Neural progenitor cell (in vitro differentiated cells): ENCODE data around the gene LIPC. TPM values are rescaled to one million over a fixed set of nuclear protein-coding genes. Genes with fewer than 3 reads are reported as not detected.
A peak's percentile ranks its signal among the peaks of the same experiment; 100 is the strongest.

Experiments used
- DNase-seq: peaks from one replicate; pipeline ENCODE4 v3.0.0-alpha.2; 2016; ENCODE audit warnings: low spot score
- H2AFZ ChIP-seq: fragments of 200-600 bp; sonication (generic); replicated peaks from 2 replicates; pipeline ENCODE4 v1.6.1; 2016; ENCODE audit warnings: antibody characterized with exemption
- H3F3A ChIP-seq: fragments of 200-600 bp; sonication (generic); 2 replicates; pipeline ENCODE4 v1.6.1; 2016; ENCODE audit warnings: antibody characterized with exemption, low read depth
- H3K27ac ChIP-seq: fragments of 200-600 bp; sonication (generic); 2 replicates; pipeline ENCODE4 v1.5.1; 2016; ENCODE audit warnings: mild to moderate bottlenecking
- H3K27me3 ChIP-seq: fragments of 200-600 bp; sonication (generic); 2 replicates; pipeline ENCODE4 v1.6.1; 2016; ENCODE audit warnings: mild to moderate bottlenecking, moderate library complexity
- H3K36me3 ChIP-seq: fragments of 200-600 bp; sonication (generic); 2 replicates; pipeline ENCODE4 v1.5.1; 2016
- H3K4me1 ChIP-seq: fragments of 200-600 bp; sonication (generic); 2 replicates; pipeline ENCODE4 v1.6.1; 2016; ENCODE audit warnings: mixed run types
- H3K4me2 ChIP-seq: fragments of 200-600 bp; sonication (generic); 2 replicates; pipeline ENCODE4 v1.6.1; 2016
- H3K4me3 ChIP-seq: fragments of 200-600 bp; sonication (generic); 2 replicates; pipeline ENCODE4 v1.5.1; 2016
- H3K79me2 ChIP-seq: fragments of 200-600 bp; sonication (generic); 2 replicates; pipeline ENCODE4 v1.6.1; 2016; ENCODE audit warnings: low read depth
- H3K9ac ChIP-seq: fragments of 200-600 bp; sonication (generic); 2 replicates; pipeline ENCODE4 v1.6.1; 2016
- H3K9me3 ChIP-seq: fragments of 200-600 bp; sonication (generic); 2 replicates; pipeline ENCODE4 v1.5.1; 2016; ENCODE audit warnings: low read depth
- H4K20me1 ChIP-seq: fragments of 200-600 bp; sonication (generic); 2 replicates; pipeline ENCODE4 v1.6.1; 2016; ENCODE audit warnings: low read depth
- H3K27ac Mint-ChIP-seq: 3 replicates; pipeline ENCODE4 v1.8.0; 2021; ENCODE audit warnings: mixed read lengths
- H3K27me3 Mint-ChIP-seq: 2 replicates; pipeline ENCODE4 v1.8.0; 2022; ENCODE audit warnings: low read depth, mild to moderate bottlenecking, inconsistent platforms, moderate library complexity, mixed read lengths; ENCODE audit not compliant: insufficient read depth
- H3K36me3 Mint-ChIP-seq: 3 replicates; pipeline ENCODE4 v1.8.0; 2021; ENCODE audit warnings: mixed read lengths
- H3K4me1 Mint-ChIP-seq: 3 replicates; pipeline ENCODE4 v1.8.0; 2021; ENCODE audit warnings: mixed read lengths
- H3K4me3 Mint-ChIP-seq: 3 replicates; pipeline ENCODE4 v1.8.0; 2021; ENCODE audit warnings: mild to moderate bottlenecking, moderate library complexity, mixed read lengths
- H3K9me3 Mint-ChIP-seq: 3 replicates; pipeline ENCODE4 v1.8.0; 2020; ENCODE audit warnings: mixed read lengths
- EZH2 ChIP-seq: fragments of 200-600 bp; sonication (generic); IDR thresholded peaks from 2 replicates; pipeline ENCODE4 v1.6.1; 2017; ENCODE audit warnings: antibody characterized with exemption, mild to moderate bottlenecking, moderate library complexity
- EZH2phosphoT487 ChIP-seq: fragments of 200-600 bp; sonication (generic); IDR thresholded peaks from 2 replicates; pipeline ENCODE4 v1.6.1; 2017; ENCODE audit warnings: antibody characterized with exemption
- total RNA-seq: library from RNA; depleted of rRNA; stranded (reverse); fragments of >200 nt; gene quantifications from 2 replicates; pipeline ENCODE4 v1.2.3, GENCODE V29; 2015; ENCODE audit warnings: low replicate concordance
- TF ChIP-seq, protein P1 (sequence below): fragments of 200-600 bp; sonication (generic); IDR thresholded peaks from 2 replicates; pipeline ENCODE4 v1.5.1; 2017; ENCODE audit warnings: antibody characterized with exemption, mild to moderate bottlenecking

The LIPC gene
- total RNA-seq, 1 donor from 2014 or later, result not detected

DNA sequence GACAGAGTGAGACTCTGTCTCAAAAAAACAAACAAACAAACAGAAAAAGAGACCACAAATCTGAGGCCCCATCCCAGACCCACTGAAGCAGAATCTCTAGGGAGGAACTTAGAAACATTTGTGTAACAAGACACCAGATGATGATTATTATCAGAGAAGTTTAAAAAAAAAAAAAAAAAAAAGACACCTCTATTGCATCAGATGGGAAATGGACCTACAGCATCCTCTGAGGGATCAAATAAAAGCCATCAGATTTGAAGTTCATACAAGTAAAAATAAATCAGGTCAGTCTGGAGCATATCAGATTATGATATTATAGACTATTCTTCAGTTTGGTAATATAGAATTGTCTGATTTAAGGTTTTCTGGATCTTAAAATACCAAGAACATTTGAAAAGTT, 21.9 kb upstream of the LIPC start:
- Mint-ChIP-seq H3K9me3 (no peaks in the 10 kb centered on the region), H3K4me3 (no peak overlapping the region), H3K4me1 (peaks cover 28% of the 10 kb centered on the region), H3K27ac (no peak overlapping the region), H3K36me3 (no peaks in the 10 kb centered on the region), H3K27me3 (peaks cover 2% of the 10 kb centered on the region)
- no peak for DNase-seq
- peaks cover 14% of the 10 kb centered on the region for H3F3A ChIP-seq
- H3K4me1 ChIP-seq, result peaks cover 35% of the 10 kb centered on the region
- TF ChIP-seq EZH2phosphoT487 (no peak), EZH2 (no peak)
- TF ChIP-seq, protein P1, sequence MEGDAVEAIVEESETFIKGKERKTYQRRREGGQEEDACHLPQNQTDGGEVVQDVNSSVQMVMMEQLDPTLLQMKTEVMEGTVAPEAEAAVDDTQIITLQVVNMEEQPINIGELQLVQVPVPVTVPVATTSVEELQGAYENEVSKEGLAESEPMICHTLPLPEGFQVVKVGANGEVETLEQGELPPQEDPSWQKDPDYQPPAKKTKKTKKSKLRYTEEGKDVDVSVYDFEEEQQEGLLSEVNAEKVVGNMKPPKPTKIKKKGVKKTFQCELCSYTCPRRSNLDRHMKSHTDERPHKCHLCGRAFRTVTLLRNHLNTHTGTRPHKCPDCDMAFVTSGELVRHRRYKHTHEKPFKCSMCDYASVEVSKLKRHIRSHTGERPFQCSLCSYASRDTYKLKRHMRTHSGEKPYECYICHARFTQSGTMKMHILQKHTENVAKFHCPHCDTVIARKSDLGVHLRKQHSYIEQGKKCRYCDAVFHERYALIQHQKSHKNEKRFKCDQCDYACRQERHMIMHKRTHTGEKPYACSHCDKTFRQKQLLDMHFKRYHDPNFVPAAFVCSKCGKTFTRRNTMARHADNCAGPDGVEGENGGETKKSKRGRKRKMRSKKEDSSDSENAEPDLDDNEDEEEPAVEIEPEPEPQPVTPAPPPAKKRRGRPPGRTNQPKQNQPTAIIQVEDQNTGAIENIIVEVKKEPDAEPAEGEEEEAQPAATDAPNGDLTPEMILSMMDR, result no peak
- H3K27ac ChIP-seq, result no peak overlapping the region
- no peak overlapping the region for H2AFZ ChIP-seq
- no peak overlapping the region for H3K4me3 ChIP-seq
- H3K36me3 ChIP-seq, result no peaks in the 10 kb centered on the region
- H3K9me3 ChIP-seq, result no peaks in the 10 kb centered on the region
- no peaks in the 10 kb centered on the region for H3K27me3 ChIP-seq
- no peak overlapping the region for H3K4me2 ChIP-seq
- no peaks in the 10 kb centered on the region for H3K79me2 ChIP-seq
- no peak overlapping the region for H3K9ac ChIP-seq
- H4K20me1 ChIP-seq, result no peaks in the 10 kb centered on the region

DNA sequence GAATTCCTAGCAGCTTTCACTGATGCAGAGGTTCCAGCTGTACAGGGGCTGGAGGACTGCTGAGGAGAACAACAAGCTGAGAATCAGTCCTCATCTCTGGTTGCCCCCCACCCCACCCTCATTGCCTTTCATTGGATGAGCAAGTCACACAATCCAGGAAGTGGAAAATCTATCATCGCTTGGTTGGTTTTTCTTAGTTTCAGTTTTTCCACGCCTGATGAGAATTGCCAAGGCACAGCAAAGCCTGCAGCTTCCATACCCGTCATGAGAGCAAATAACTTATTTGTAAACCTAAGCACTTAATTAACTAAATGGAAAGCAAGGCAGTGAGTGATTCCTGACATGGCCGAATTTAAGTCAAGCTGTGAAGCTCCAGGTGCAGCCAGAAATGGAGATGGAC, 21.4 kb upstream of the LIPC start:
- Histone ChIP-seq H3K36me3 (no peaks in the 10 kb centered on the region), H2AFZ (peak overlapping the region; percentile 70), H3K9ac (no peak overlapping the region), H3F3A (peaks cover 14% of the 10 kb centered on the region), H3K9me3 (no peaks in the 10 kb centered on the region), H3K4me3 (no peak overlapping the region), H3K4me1 (peaks cover 35% of the 10 kb centered on the region), H3K4me2 (no peak overlapping the region), H3K79me2 (no peaks in the 10 kb centered on the region), H3K27ac (no peak overlapping the region), H4K20me1 (no peaks in the 10 kb centered on the region), H3K27me3 (no peaks in the 10 kb centered on the region)
- H3K27ac Mint-ChIP-seq, result no peak overlapping the region
- H3K4me3 Mint-ChIP-seq, result no peak overlapping the region
- no peak for DNase-seq
- H3K27me3 Mint-ChIP-seq, result peaks cover 2% of the 10 kb centered on the region
- no peak for TF ChIP-seq EZH2phosphoT487
- no peak for TF ChIP-seq EZH2
- H3K36me3 Mint-ChIP-seq, result no peaks in the 10 kb centered on the region
- H3K4me1 Mint-ChIP-seq, result peaks cover 28% of the 10 kb centered on the region
- H3K9me3 Mint-ChIP-seq, result no peaks in the 10 kb centered on the region

DNA sequence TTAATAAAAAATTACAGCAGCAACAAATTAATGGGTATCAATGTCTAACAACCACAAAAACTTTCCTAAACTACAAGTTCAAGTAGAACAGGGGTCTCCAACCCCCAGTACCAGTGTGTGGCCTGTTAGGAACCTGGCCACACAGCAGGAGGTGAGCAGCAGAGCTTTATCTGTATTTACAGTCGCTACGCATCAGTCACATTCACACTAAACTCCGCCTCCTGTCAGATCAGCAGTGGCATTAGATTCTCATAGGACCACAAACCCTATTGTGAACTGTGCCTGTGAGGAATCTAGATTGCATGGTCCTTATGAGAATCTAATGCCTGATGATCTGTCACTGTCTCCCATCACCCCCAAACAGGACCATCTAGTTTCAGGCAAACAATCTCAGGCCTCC, 18.5 kb upstream of the LIPC start:
- no peak overlapping the region for H2AFZ ChIP-seq
- no peaks in the 10 kb centered on the region for H4K20me1 ChIP-seq
- no peak overlapping the region for H3K4me3 ChIP-seq
- DNase-seq, result no peak
- Mint-ChIP-seq H3K9me3 (no peaks in the 10 kb centered on the region), H3K4me1 (peaks cover 11% of the 10 kb centered on the region), H3K27me3 (no peaks in the 10 kb centered on the region), H3K4me3 (no peak overlapping the region), H3K36me3 (no peaks in the 10 kb centered on the region), H3K27ac (no peak overlapping the region)
- TF ChIP-seq EZH2phosphoT487 (no peak), EZH2 (no peak)
- TF ChIP-seq, protein P1, result no peak
- no peak overlapping the region for H3K4me2 ChIP-seq
- no peaks in the 10 kb centered on the region for H3K79me2 ChIP-seq
- no peaks in the 10 kb centered on the region for H3K36me3 ChIP-seq
- no peak overlapping the region for H3K9ac ChIP-seq
- H3F3A ChIP-seq, result peaks cover 2% of the 10 kb centered on the region
- H3K4me1 ChIP-seq, result peaks cover 17% of the 10 kb centered on the region
- no peaks in the 10 kb centered on the region for H3K27me3 ChIP-seq
- H3K9me3 ChIP-seq, result no peaks in the 10 kb centered on the region
- H3K27ac ChIP-seq, result no peak overlapping the region

DNA sequence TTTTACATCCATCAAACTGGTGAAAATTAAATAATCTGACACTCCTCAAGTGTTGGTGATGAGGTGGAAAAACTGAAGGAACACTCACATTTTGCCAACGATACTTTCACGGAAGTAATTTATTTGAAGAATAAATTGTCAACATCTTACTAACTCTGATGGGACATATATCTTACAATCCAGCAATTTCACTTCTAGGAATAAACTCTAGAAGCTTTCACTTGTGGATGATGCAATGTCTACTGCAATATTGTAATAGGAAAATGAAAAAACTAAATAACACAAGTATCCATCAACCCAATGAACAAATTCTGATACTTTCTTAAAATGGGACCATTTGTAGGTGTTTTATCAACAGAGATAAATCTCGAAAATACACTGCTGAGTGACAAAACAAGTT, 16.2 kb upstream of the LIPC start:
- no peaks in the 10 kb centered on the region for H3K9me3 ChIP-seq
- no peak overlapping the region for H2AFZ ChIP-seq
- Mint-ChIP-seq H3K36me3 (no peaks in the 10 kb centered on the region), H3K4me3 (no peak overlapping the region), H3K27me3 (no peaks in the 10 kb centered on the region), H3K27ac (no peak overlapping the region), H3K9me3 (no peaks in the 10 kb centered on the region), H3K4me1 (peaks cover under 1% of the 10 kb centered on the region)
- H3K4me1 ChIP-seq, result no peaks in the 10 kb centered on the region
- TF ChIP-seq EZH2phosphoT487, result no peak
- TF ChIP-seq, protein P1, result no peak
- TF ChIP-seq EZH2, result no peak
- no peak overlapping the region for H3K9ac ChIP-seq
- no peak overlapping the region for H3K4me3 ChIP-seq
- H4K20me1 ChIP-seq, result no peaks in the 10 kb centered on the region
- no peaks in the 10 kb centered on the region for H3F3A ChIP-seq
- H3K27me3 ChIP-seq, result no peaks in the 10 kb centered on the region
- no peak overlapping the region for H3K27ac ChIP-seq
- DNase-seq, result no peak
- H3K4me2 ChIP-seq, result no peak overlapping the region
- no peaks in the 10 kb centered on the region for H3K36me3 ChIP-seq
- no peaks in the 10 kb centered on the region for H3K79me2 ChIP-seq
